ENCODE data around the gene C2CD3.

Gene C2CD3

DNA sequence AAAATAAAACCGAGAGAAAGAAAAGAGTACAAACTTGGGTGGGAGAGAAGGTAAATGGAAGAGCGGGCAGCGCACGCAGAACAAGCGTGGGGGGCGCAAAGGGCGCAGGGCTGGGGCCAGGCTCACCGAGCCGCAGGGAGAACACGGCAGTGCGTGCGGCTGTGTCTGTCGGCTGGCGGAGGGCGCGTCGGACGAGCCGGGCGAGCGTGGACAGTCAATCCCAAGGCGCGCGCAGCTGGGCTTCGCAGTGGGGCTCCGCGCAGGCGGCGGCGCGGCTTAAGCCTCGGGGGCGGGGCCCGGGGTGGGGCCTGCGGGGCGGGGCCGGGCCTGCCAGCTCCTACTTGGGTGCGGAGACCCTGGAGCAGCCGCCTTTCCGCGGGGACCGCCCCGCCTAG, 188.2 kb downstream of the C2CD3 start, which contains the start of gene UCP2:
Gene UCP2 (minus strand): TSS at position 249 of the 395 bp plus-strand sequence. CDS start 4,465 bp downstream, outside the sequence.
- peak; percentile 70 for DNase-seq (ENCODE audit: low spot score)

DNA sequence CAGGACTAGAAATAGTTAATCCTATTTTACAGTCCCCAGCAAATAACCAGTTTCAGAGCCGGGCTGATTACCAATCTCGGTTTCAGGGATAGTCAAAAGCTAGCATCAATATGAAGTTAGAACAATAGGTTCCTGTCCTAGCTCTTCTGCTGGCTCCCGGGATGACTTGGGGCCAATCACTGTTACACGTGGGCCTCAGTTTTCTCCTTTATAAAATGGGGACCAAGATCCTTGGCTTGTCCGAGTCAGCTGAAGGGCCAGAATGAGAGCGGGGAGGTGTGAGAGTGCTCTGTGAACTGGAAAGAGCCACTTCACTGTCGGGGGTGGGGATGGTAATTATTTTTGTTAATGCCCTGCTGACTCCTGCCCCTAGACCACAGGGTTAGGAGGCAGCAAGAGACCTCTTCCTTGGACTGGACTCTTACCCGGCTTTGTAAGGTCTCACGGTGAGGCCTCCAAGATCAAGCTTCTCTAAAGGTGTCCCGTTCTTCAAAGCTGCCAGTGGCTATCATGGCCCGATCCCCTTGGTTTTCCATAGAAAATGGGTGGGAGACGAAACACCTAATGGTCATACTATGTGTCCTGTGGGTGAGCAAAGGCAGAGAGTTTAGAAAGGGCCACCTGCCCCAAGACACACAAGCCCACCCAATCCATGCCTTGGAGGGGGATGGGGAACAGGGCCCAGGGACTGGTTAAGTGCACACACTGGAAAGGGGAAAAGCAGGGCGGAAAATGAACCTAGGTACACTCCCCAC, 189.6 kb downstream of the C2CD3 start:
- DNase-seq (ENCODE audit: low spot score): no peak

DNA sequence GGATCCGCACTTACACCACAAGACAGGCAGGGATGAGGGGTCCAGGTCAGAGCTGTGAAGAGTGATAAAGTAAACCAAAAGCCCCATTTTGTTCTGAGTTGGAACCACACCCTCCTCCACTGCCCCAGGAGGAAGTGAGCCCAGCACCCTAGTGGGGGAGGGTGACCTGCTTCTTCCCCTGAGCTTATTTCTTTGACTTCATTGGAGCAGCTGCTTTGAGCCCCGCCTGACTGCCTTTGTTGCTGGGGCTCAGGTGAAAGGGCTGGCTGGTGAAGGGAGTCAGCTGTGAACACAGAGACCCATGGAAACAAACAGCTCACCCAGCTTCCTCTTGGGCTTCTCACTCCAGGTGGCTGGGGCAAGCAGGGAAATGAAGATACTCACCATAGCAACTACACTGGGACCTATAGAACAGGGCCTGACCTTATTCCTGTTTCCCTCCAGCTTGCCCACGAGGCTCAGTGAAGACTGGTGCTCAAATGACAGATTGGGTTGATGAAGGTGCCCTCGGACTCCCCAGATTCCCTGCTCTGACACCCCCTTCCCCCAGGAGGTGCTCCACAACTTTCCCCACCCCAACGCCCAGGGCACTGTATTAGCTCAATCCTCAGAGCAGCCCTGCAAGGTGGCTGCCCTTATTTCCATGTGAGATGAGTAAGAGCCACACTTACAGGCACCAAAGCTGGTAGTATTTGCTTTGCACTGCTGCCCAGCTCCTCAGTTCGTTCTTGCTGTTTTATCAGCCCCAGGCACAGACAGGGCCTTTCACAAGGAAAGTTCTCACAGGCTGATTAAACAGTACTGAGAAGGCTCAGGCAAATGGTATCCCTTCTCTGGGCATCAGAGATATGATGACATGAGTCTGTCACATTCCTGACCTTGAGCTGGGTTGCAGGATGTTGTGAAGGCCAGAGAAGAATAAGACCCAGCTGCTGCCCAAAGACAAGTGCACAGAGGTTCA, 190.5 kb downstream of the C2CD3 start:
- DNase-seq (ENCODE audit: low spot score): no peak

DNA sequence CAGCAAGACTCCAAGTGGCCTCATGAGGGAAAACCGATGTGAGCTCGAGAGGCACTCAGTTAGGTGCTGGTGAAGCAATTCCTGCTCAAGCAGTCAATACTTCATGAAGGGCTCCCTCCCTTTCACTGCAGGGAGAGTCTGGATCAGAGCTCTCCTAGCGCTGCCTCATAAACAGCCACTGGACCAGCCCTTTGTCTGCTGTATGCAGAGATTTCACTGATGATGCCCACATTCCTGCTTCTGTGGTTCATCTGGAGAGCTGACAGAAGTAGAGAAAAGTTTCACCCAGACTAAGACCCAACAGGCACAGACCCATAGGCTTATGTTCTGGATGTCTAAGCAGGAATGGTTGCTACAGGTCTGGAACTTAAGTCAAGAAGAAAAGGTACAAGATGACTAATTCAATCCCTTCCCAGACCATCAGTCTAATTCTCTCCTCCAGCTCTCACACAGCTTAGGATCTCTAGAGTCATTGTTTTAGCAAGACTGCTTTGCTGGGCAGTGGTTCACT, 192.2 kb downstream of the C2CD3 start:
- no peak for DNase-seq (ENCODE audit: low spot score)

GRCh38 chr11:73977856-73978519, 192.8 kb downstream of the C2CD3 start:
- DNase-seq (ENCODE audit: low spot score): no peak

DNA sequence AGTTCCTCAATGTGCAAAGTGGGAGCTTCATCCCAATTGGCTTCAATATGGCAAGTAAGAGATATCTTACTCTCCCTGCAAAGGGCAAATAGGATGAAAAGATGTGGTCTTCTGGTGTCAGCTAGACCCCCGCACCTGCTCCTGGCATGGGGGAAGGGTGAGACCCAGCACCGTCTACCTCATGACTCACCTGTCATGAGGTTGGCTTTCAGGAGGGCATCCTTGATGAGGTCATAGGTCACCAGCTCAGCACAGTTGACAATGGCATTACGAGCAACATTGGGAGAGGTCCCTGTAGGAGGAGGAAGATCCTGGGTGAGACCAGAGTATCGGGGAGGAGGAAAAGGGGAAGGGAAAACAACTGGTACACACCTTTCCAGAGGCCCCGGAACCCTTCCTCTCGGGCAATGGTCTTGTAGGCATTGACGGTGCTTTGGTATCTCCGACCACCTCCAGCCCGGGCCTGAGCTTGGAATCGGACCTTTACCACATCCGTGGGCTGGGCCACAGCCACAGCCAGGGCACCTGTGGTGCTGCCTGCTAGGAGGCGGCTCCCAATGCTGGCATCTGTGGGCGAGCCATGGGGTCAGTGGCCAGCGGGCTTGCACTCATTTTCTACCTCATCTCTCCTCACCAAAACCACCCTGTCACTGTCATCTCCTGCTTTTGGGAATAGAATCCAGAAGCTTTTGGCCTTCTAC, 194.2 kb downstream of the C2CD3 start:
- DNase-seq (ENCODE audit: low spot score): no peak

DNA sequence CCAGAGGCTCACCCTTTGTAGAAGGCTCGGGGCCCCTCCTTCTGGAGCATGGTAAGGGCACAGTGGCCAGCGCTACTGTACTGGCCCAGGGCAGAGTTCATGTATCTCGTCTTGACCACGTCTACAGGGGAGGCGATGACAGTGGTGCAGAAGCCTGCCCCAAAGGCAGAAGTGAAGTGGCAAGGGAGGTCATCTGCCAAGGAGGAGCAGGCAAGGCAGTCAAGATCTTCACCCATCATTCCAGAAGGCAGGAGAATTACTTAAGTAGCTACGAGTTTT, 195.4 kb downstream of the C2CD3 start:
- no peak for DNase-seq (ENCODE audit: low spot score)

GRCh38 chr11:73974604-73975478, 196.0 kb downstream of the C2CD3 start:
- no peak for DNase-seq (ENCODE audit: low spot score)

- DNase-seq (ENCODE audit: low spot score): no peak
These were observed 198.0 kb downstream of the C2CD3 start for GRCh38 chr11:73972620-73973449.

DNA sequence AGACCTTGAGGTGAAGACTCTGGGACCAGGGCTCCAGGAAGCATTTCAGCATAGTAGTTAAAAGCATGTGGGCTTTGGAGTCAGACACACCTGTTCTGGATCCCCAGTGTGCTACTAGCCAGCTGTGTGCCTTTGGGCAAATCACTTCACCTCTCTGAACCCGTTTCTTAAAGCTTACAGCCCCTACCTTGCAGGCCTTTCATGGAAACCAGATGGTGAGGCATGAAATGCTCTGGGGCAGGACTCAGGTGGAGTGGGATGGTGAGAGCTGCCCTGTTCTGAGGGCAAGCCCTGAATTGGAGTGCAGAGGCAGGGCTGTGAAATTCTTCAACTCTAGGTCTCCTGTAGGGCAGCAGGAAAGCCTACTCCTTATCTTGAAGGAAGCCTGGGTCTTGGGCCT, 198.6 kb downstream of the C2CD3 start:
- no peak for DNase-seq (ENCODE audit: low spot score)

DNA sequence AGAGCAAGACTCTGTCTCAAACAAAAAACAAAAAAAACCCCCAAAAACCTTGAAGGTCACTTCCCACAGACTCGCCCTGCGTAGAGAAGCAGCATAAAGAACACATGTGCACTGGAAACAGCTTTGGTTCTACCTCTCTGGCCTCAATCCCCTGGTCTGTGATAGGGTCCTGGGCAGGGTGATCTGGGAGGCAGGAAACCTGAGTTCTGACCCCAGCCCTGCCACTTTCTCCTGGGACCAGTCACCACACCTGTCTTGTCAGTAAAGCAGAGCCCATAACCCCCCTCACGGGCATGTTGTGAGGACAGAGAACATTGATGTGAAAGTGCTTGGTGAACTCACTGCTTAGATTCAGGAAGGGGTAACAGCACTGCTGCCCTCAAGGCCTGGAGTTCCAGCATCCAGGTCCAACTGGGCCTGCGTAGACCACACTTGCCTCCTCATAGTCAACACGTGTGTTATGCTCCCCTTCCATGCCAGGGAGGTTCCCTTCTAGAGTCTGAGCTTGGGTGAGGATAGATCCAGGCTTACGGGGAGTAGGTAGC, 199.6 kb downstream of the C2CD3 start:
- DNase-seq (ENCODE audit: low spot score): no peak

DNA sequence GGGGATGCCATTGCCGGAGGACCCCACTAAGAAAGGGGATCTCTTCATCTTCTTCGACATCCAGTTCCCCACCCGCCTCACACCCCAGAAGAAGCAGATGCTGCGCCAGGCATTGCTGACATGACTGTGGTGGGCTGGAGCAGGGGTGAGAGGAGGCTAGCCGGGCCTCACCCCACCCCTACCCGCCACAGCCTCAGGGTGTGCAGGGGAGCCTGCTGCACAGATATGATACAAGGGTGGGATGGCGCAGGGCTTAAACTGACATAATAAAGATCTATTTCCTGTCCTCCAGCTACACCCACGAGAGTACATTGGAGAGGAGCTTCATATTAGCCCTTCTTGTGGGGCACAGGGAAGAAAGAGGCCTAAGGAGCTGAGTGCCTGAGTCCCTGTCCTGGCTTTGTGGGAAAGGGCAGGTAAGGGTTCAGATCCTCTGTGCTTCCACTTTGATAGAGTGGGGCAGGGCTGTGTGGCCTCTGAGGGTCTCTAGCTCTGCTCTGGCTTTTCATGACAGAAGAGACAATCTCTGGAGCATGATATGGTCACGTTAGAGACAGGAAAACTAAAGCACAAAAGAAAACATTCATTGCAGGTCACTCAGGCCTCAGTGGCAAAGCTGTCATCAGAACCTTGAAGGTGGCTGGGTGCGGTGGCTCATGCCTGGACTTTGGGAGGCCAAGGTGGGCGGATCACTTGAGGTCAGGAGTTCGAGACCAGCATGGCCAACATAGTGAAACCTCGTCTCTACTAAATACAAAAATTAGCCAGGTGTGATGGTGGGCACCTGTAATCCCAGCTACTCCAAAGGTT, 200.6 kb downstream of the C2CD3 start:
- DNase-seq (ENCODE audit: low spot score): no peak

GRCh38 chr11:73969091-73969490, 201.7 kb downstream of the C2CD3 start:
- DNase-seq (ENCODE audit: low spot score): no peak

- DNase-seq (ENCODE audit: low spot score): no peak
These were observed 202.3 kb downstream of the C2CD3 start for GRCh38 chr11:73968356-73968966.

DNA sequence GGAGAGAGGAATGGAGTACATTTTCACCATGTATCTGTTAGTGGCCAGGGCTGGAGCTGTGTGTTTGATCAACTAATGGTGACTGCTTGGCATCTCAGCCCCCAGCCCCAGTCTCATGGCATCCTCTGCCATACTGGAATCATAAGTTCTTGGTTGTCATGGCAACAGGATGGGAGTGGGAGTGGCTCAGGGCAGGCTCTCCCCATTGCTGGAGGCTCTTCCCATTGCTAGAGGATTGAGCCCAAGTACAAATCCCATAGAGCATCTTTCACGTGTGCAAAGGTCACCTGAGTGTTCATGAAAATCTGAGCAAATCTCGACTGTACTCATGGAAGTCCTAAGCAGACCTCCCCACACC, 205.1 kb downstream of the C2CD3 start:
- no peak for DNase-seq (ENCODE audit: low spot score)

GRCh38 chr11:73965076-73965763, 205.6 kb downstream of the C2CD3 start:
- DNase-seq (ENCODE audit: low spot score): no peak

DNA sequence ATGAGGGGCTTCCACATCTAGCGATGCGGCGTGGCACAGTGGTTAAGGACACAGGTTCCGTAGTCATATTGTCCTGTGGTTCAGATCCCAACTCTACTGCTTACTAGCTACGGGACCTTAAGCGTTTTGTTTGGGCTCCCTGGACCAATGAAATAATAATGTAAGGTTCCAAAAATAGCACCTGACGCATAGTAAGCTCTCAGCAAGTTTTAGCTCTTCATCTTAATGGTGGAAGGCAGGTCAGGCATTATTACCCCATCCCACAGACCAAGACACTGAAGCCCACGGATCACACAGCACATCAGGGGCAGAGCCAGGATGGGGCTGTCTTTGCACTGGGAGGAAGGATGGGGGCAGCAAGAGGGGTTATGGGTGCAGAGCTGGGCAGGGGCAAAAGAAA, 206.9 kb downstream of the C2CD3 start:
- DNase-seq (ENCODE audit: low spot score): no peak
